HG03039 (cell line): ENCODE results near the gene TNK2.
"Not testable (repeated sequence)": the region's sequence is repeated elsewhere in the genome, so short reads cannot be mapped to it uniquely, and the experiment has no call there.

Source experiments
- ATAC-seq: cut with Tn5 transposase; IDR thresholded peaks from one replicate; pipeline ENCODE4 v1.9.1; 2021; ENCODE audit warnings: mild to moderate bottlenecking, moderate library complexity; ENCODE audit not compliant: unreplicated experiment

The TNK2 gene

GRCh38 chr3:195907934-195908693 lies at the start of gene TNK2:
Gene TNK2, minus strand, starts transcription at chr3:195908551. Its CDS starts 19,963 bp downstream, at chr3:195888588.
- ATAC-seq, result no peak

- ATAC-seq, result no peak
Observed at GRCh38 chr3:195956577-195956976, 48.2 kb upstream of the TNK2 start.

- not testable (repeated sequence) for ATAC-seq
Observed at GRCh38 chr3:195955416-195955841, 47.1 kb upstream of the TNK2 start.

GRCh38 chr3:195954752-195955119 lies 46.4 kb upstream of the TNK2 start:
- peak; percentile 39 for ATAC-seq

- ATAC-seq, result peak; percentile 94
Observed at GRCh38 chr3:195954052-195954751, 45.9 kb upstream of the TNK2 start.

GRCh38 chr3:195952590-195952989 lies 44.2 kb upstream of the TNK2 start:
- ATAC-seq, result not testable (repeated sequence)

GRCh38 chr3:195951443-195952177 lies 43.3 kb upstream of the TNK2 start:
- not testable (repeated sequence) for ATAC-seq

- ATAC-seq, result not testable (repeated sequence)
Observed at GRCh38 chr3:195950731-195951130, 42.4 kb upstream of the TNK2 start.

- ATAC-seq, result not testable (repeated sequence)
Observed at GRCh38 chr3:195950164-195950563, 41.8 kb upstream of the TNK2 start.

GRCh38 chr3:195946910-195947699 lies 38.8 kb upstream of the TNK2 start:
- not testable (repeated sequence) for ATAC-seq

GRCh38 chr3:195941265-195941815 lies 33.0 kb upstream of the TNK2 start:
- ATAC-seq, result not testable (repeated sequence)

GRCh38 chr3:195940806-195941205 lies 32.5 kb upstream of the TNK2 start:
- not testable (repeated sequence) for ATAC-seq

- not testable (repeated sequence) for ATAC-seq
Observed at GRCh38 chr3:195939526-195940470, 31.4 kb upstream of the TNK2 start.

GRCh38 chr3:195933044-195933430 lies 24.7 kb upstream of the TNK2 start:
- not testable (repeated sequence) for ATAC-seq

- ATAC-seq, result no peak
Observed at GRCh38 chr3:195932418-195933043, 24.2 kb upstream of the TNK2 start.

GRCh38 chr3:195931582-195932273 lies 23.4 kb upstream of the TNK2 start:
- ATAC-seq, result no peak

- no peak for ATAC-seq
Observed at GRCh38 chr3:195929452-195929851, 21.1 kb upstream of the TNK2 start.

- no peak for ATAC-seq
Observed at GRCh38 chr3:195921334-195921791, 13.0 kb upstream of the TNK2 start.
